GM19043 (cell line): ENCODE measurements around the gene EPHA7.

ENCODE experiments used
- ATAC-seq: cut with Tn5 transposase; IDR thresholded peaks from one replicate; pipeline ENCODE4 v1.9.1; 2021; ENCODE audit warnings: low read depth; ENCODE audit not compliant: unreplicated experiment

Gene EPHA7

DNA sequence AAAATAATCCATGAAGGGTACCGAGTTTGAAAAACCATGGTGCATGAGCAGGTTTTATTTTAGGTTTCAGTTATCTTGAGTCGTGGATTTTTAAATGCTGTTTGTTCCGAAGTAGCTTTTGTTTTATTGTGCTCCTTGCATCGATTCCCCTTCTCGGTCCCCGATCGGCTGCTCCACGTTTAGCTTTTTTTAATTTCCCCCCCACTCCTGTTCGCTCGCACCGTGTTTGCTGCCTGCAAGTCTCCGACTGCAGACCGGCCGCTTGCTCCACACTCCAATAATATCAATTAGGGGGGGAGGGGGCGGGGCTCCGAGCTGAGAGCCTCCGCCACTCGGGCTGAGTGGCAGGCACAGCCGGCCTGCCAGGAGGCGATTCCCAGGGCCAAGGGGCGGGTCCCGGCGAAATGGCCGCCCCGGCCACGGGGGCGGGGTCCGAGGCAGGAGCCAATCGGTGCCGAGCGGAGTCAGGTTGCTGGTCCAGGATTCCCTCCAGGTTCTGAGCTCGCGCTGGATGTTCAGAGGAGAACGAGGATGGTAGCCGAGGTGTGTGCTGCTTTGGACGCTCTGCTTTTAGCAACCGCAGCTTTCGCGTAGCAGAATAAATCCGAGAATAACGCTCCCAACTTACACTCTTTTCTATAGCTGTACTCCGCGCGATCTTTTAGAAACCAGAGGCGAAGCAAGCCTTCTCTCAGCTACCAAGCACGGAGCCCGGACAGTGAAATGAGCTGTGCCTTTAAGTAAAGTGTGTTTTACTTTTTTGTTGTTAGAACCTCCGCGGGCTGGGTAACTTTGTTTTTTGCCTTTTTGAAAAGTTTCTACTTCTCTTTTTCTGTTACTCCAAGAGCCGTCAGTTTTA is at the start of gene EPHA7:
Gene EPHA7 (minus strand): TSS at position 256 of the 859 bp plus-strand sequence. CDS start 218 bp downstream, at position 38.
- ATAC-seq, result peak; percentile 84

DNA sequence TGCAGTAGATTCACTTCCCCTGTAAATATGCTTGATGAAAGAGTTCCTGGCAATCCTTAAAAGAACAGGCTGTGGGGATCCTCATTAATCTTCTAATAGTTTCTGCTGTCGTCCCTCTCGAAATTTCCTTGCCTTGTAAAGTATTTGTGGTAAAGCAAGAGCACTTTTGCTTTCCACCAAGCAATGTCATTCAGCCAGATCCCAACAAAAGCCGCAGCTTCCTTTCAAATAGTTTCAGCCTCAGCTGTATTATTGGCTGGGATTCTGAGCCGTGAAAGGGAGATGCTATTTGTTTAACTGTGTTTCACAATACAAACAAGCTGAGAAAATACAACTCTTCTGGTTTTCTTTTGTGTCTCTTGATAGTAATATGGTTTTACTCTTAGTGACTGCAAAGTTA is 48.9 kb upstream of the EPHA7 start:
- ATAC-seq, result no peak

DNA sequence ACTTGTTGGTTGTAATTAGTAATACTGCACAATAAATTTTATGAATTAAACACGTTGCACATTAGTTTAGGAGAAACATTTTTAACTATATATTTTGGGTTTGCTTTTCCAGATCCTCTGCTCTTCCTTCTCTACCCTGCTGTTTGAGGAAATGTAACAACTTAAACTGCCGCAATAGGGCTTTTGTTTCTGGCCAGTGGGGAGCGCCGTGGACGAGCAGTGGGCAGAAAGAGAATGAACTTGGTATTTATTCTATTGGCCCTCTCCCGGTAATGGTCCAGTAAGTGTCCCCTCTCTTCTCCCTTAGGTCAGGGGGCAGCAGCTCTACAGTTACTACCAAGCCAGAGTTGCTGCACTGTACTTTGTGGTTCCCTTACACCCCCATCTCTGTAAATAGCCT is 35.2 kb upstream of the EPHA7 start:
- ATAC-seq, result no peak

DNA sequence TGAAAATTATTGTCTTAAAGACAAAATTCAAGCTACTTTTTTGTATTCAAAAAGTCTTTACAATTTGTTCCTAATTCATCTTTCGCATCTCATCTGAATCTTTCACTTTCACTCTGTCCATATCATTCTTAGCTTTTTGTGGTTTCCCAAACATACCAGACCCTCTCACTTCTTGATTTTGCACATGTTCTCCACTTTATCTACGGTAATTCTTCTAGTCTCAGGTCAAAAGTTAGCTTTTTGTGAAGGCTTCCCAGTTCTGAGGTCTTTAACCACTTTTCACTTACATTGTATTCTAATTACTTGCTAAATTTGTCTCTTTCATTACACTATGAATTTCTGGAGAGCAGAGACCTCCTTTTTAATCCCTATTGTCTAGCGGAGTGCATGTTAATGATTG is 34.6 kb upstream of the EPHA7 start:
- ATAC-seq, result peak; percentile 89

DNA sequence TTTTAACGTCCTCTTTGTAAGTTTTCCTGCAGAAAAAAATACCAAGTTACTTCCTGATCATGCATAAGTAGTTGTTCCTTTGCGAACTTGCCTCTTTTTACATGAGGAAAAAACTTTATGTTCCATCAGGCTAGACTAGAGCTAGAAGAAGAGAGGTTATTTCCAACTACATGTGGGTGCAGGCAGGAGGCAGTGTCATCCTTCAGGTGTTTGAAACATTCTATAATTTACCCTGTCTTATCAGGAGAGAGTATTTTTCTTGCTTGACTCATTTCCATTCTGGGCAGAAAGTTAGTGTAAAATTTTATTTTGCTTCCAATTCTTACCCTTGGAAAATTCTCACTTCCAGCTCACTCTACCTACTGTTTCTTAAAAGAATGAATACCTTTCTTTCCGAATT is 28.5 kb upstream of the EPHA7 start:
- no peak for ATAC-seq

DNA sequence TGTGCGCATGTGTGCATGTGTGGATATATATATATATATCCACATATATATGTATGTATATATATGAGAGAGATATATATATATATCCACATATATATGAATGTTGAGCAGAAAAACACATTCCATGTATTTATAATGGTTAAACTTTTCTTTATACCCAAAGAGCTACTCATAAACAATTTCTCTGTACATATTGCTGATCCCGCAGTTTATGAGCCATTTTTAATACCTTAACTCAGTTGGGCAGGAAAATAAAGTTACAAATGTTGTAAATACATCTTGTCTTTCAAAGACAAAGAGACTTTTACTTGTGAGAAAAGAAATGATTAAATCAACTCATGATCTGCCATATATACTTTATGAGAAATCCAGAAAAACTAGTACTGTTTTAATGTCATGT is 18.1 kb upstream of the EPHA7 start:
- no peak for ATAC-seq

DNA sequence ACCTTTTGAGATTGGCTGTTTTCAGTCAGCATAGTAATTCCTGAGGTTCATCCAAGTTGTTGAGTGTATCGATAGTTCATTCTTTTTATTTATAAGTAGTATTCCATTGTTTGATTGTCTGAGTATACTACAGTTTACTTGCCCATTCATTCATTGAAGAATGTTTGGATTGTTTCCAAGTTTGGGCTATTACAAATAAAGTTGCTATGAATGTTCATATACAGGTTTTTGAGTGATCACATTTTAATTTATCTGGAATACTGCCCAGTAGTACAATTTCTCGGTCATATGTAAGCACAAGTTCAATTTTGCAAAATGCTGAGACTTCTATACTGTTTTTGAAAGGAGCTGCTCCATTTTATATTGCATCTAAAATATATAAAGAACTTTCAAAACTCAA is 14.2 kb upstream of the EPHA7 start:
- no peak for ATAC-seq

DNA sequence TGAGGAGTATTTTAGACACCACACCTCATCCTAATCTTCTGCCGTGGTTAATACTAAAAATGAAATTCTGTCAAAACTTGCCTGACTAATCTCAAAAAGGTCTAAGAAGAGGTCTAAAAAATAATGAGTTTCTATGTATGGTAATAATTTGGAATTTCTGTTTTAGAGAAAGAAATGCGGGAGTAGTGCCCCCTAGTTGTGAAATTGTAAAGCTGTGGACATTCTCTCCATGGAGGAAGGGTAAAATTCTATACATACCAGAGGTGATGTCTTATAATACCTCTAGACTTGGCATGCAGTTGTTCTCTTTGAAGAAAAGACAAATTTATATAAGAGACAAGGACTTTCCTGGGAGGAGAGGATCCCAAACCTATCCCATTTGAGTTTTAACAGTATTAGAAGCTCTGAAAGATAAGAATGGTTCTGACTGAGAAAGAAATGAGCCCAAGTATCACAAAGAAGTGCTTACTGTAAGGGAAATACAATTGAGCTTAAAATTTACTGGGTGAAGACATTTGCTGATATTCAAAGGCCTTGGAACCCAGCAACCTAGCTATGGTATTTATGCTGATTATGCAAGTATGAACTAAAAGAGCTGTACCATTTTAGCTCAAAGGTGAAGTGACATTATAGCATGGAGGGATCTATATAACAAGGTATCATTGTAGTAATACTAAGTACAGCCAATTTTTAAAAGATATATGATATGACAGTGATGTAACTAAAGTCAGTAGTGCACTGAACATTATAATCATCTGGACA is 5.1 kb upstream of the EPHA7 start:
- ATAC-seq, result no peak

DNA sequence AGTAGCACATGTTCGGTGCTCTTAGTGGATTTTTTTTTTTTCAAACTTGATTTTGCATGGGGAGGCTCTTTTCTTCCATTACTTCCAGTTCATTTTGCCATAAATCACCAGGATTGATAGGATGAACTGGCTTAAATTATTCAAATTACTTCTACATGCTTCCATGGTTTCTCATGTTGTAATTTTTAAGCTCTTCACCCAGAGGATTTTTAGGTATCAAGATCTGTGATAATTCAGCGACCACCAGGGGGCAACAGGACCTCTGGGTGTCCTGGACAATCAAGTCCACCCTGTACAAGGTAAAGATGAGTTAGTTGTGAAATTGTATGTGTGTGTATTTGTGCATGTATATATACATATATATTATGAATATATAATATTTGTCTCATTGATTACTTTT is 4.2 kb upstream of the EPHA7 start:
- ATAC-seq, result peak; percentile 34

DNA sequence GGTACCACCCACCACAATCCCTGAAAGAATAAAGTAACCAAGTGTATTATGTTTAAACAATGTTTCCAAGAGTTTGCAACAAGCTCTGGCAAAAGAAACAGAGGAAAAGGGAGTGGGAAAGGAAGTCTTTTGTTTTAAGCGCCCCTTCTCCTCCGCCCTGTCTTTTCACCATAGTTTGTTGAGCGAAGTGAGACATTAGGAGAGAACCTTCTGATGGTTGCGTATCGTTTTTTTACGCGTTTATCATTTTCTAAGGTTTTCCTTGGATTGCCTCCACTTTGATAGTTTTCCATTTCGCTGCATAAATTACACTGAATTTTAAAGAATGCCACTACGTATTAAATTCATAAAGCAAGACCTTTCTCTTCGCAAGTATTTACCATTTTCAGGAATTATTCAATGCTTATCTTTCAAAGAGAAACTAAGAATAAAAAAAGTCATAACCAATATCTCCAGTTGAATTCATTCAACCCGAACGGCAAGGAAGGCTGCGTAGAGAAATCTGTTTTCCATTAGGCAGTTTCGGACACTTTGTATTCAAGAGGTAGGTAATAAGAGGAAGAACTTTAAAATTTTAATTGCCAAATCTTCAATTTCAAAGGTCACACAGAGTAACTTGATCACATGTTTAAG is 920 bp upstream of the EPHA7 start:
- no peak for ATAC-seq

DNA sequence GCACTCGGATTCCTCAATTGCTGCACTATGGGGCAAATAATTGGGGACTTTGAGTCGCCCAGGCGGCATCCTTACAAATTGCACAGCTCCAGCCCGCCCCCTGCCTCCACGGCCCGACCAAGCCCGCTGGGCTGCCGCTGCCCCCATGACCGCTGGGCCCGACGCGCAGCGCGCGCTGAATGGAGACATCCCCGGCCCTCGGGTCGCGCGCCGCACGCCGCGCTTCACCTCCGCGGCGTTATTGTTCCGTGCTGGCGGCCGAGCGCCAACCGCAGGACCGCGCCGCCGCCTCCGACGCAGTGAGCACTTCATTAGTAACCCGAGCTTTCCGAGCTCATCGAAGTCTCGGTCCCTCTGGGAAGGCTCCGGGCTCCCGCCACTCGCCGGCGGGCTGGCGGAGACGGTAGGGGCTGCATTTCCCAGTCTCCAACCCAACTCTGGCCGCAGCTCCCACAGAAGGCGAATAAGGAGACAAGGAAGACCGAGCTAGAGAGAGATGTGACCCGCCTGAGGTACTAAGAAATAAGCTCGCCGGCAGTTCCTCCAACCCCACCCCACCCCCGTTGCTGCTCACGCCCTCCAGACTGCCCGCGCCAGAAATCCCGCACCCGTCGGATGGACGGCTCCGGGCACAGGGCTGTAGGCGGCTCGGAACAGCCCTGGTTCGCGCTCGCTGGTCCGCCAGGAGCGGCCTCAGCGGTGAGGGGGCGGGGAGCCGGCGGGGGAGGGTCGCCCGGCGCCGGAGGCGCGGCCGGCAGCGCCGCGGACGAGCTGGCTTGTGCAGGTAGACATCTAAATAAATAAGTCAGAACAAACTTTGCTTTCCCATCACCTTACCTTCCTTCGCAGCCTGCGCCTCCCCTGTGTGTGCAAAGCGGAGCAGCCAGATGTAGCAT is 703 bp downstream of the EPHA7 start:
- ATAC-seq, result peak; percentile 9

DNA sequence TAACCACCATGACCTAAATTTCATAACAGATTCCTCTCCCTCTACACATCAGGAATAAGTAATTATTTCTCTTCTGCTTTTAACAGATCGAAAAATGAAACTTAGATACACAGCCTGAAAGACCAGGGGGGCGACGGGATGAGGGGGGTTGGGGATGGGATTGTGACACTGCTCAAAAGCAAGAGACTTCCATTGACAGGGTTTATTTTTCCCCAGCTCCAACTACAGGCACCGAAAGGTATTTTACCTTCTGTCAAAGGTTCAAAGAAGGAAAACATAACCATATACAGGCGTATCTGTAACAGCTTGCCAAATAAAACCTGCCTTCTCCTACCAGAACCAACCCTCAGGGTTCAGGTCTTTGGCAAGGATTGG is 1.3 kb downstream of the EPHA7 start:
- ATAC-seq, result no peak

DNA sequence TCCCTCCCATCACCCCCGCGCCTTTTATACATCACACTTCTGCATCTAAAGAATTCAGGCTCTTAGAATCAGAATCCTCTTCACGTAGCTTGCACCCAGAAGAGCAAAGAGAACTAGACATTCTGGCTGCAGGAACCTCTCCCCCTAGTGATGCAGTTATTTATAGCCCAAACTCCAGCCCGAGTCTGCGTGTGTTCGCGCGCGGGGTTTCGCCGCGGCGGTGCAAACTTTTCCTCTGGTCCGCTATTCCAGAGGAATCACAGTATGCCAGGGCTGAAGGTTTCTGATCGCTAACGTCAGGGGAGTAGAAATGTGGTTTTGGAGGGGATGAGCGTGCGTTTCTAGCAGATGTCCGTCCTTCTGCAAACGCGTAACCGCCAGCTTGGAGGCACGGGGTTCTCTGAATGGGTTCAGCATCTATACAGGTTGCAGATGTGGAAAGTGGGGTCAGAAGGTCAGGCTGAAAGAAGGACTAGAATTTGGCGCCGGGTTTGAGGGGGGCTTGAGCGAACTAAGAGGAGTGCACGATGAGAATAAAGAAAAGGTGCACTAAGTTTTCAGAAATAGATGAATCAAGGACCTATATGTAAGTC is 1.8 kb downstream of the EPHA7 start:
- ATAC-seq, result no peak

DNA sequence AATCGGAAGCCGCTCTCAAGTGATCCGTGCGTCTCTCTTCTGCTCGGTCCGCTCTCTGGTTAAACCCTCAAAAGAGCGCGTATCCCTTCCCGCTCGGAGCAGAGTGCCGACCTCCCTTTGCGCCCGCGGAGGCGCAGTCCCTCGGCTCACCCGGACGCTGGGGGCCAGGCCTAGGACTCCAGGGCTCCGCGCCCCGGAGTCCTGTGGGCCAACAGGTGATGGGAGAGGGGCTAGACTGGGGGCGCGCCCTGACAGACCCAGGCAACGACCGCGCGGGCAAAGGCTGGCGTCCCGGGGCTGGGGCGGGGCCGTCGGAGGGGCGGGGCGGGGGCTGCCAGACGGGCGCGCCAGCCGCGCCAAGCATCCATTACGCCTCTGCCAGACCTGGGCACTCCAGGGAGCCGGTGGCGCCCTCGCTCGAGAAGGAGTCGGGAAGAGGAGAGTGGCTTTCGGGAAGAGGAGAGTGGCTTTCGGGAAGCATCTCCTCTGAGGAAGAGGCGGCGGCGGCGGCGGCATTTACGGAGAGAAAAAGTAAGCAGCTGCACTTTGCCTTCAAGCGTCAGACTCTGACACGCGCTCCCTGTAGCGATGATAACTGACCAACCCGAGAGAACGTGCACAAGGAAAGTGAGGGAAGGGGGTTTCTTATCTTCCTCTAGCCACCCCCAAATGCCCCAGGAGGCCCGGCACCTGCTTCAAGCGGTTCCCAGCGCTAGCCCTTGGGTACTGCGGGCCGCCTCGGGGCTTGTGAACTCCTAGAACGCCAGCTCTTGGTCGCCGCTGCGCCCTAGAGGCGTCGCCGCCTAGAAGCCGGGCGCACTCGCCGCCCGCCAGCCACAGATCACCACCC is 2.6 kb downstream of the EPHA7 start:
- no peak for ATAC-seq

DNA sequence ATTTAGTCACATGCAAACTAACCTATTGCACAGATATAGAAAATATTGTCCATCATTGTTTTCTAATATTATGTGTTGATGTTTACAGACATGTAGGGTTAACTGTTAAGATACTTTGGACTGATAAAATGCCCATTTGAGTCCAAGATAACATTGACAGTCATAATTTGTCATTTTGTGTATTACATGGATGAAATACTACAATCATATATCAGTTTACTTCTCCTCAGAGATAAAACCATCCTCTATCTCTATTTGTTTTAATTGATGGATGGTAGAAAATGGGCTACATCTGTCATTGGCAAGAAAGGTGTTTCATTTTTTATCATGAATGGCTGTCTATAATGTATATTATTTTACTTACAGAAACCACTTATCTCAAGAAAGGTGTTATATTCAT is 6.2 kb downstream of the EPHA7 start:
- no peak for ATAC-seq

DNA sequence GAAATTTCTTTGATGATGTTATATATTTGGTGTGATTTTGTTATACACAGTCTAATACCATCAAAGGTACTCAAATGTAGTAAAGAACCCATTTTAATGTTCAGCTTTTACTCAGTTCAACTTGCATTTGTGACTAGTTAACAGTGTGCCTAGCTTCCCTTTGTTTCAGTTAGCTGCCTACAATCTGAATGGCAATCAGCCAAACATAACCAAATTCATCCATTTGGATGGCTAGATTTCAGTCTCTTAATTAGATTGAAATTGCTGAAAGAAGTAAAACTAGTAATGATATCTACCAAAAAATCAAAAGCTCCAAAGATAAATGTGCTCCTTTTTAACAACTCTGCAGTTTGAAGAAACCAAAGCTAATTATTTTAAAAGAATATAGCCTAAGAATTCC is 6.9 kb downstream of the EPHA7 start:
- no peak for ATAC-seq

DNA sequence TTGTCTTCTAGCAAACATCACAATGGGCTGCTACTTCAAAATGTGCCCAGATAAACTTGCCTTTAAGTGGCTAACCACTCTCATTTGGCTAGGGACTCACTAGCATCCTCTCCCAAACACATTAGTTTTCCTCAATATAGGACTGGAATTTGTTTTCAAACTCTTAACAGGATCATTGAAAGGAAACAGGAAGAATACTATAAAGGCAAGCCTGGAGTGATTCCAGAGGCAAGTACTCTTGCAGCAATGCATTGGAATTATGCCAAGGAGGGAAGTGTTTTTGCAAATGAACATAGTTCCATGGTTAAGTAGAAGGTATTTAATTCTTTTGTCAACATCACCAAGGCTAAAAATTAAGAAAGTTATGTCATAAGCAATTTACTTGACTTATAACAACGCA is 12.2 kb downstream of the EPHA7 start:
- ATAC-seq, result no peak

DNA sequence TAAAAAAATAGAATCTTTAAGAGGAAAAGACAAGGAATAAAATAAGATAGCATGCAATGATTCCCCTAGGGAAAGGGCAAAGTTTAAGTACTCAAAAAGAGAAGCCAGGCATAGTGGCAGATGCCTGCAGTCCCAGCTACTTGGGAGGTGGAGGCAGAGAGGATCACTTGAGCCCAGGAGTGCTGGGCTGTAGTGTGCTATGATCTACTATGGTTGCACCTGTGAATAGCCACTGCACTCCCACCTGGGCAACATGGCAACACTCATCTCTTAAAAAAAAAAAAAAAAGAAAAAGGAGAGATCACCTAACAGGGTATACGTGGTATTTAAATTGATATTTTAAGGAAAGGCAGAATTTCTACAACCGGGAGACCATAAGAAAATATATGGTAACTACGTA is 16.0 kb downstream of the EPHA7 start:
- ATAC-seq, result no peak

DNA sequence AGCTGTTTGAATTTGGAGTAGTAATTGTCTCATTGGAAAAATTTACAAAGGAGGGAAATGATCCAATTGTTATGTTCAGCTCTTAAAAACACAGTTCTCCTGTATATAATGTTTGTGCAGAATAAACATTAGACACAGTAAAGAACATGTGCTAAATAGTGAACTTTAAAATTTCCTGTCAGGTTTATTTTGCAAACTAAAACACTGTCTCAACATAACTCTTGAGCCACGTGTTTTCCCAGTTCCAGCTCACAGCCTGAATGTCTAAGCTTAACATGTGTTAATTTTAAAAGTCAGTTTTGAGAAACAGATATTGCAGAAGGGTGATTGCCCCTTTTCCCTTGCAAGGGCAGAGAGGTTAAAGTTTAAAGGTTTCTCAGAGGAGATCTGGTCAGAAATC is 20.6 kb downstream of the EPHA7 start:
- ATAC-seq, result no peak
